Mesothelial cell of epicardium (in vitro differentiated cells): ENCODE results near the gene MIGA2. TPM values are rescaled to one million over a fixed set of nuclear protein-coding genes. Genes with fewer than 3 reads are reported as not detected.

ENCODE experiments used
- DNase-seq, 2 experiments: peaks; one replicate each; pipeline ENCODE4 v3.0.0; 2021; ENCODE audit warnings: low spot score in 2 of 2; ENCODE audit not compliant: unreplicated experiment in 2 of 2
- H3K27ac Mint-ChIP-seq: 2 replicates; pipeline ENCODE4 v1.8.0; 2021; ENCODE audit warnings: mixed read lengths
- H3K27me3 Mint-ChIP-seq: 2 replicates; pipeline ENCODE4 v1.8.0; 2021; ENCODE audit warnings: low read depth, mixed read lengths
- H3K36me3 Mint-ChIP-seq: 2 replicates; pipeline ENCODE4 v1.8.0; 2021; ENCODE audit warnings: mixed read lengths
- H3K4me1 Mint-ChIP-seq: 2 replicates; pipeline ENCODE4 v1.8.0; 2021; ENCODE audit warnings: mixed read lengths
- H3K4me3 Mint-ChIP-seq: 2 replicates; pipeline ENCODE4 v1.8.0; 2021; ENCODE audit warnings: mild to moderate bottlenecking, moderate library complexity, mixed read lengths
- H3K9me3 Mint-ChIP-seq: 2 replicates; pipeline ENCODE4 v1.8.0; 2021; ENCODE audit warnings: mixed read lengths
- CTCF ChIP-seq: fragments of 200-600 bp; sonication (generic); IDR thresholded peaks from one replicate; pipeline ENCODE4 v1.5.0; 2021; ENCODE audit warnings: antibody characterized with exemption; ENCODE audit not compliant: unreplicated experiment
- total RNA-seq: library from RNA; stranded (reverse); gene quantifications from 3 replicates; pipeline ENCODE4 v1.2.1, GENCODE V29; 2021

The MIGA2 gene
- total RNA-seq, 1 donor from 2014 or later: 37.9 TPM

- no peaks in the 10 kb centered on the region for H3K27me3 Mint-ChIP-seq
- H3K4me3 Mint-ChIP-seq: no peak overlapping the region
- H3K9me3 Mint-ChIP-seq: no peaks in the 10 kb centered on the region
- H3K36me3 Mint-ChIP-seq: peaks cover 11% of the 10 kb centered on the region
- no peak for DNase-seq
- no peak for TF ChIP-seq CTCF
- H3K4me1 Mint-ChIP-seq: no peaks in the 10 kb centered on the region
- H3K27ac Mint-ChIP-seq: no peak overlapping the region
Observed at GRCh38 chr9:129069862-129070641, 33.6 kb downstream of the MIGA2 start.

GRCh38 chr9:129070696-129071525 lies 34.5 kb downstream of the MIGA2 start:
- H3K36me3 Mint-ChIP-seq: peaks cover 5% of the 10 kb centered on the region
- no peaks in the 10 kb centered on the region for H3K9me3 Mint-ChIP-seq
- no peak overlapping the region for H3K27ac Mint-ChIP-seq
- H3K27me3 Mint-ChIP-seq: no peaks in the 10 kb centered on the region
- H3K4me1 Mint-ChIP-seq: no peaks in the 10 kb centered on the region
- no peak for DNase-seq
- TF ChIP-seq CTCF: no peak
- H3K4me3 Mint-ChIP-seq: no peak overlapping the region

- peaks cover 5% of the 10 kb centered on the region for H3K36me3 Mint-ChIP-seq
- TF ChIP-seq CTCF: no peak
- no peaks in the 10 kb centered on the region for H3K9me3 Mint-ChIP-seq
- H3K27me3 Mint-ChIP-seq: no peaks in the 10 kb centered on the region
- H3K4me1 Mint-ChIP-seq: no peaks in the 10 kb centered on the region
- DNase-seq: no peak
- no peak overlapping the region for H3K27ac Mint-ChIP-seq
- H3K4me3 Mint-ChIP-seq: no peak overlapping the region
Observed at GRCh38 chr9:129071526-129072126, 35.2 kb downstream of the MIGA2 start.

- H3K27me3 Mint-ChIP-seq: no peaks in the 10 kb centered on the region
- no peak overlapping the region for H3K27ac Mint-ChIP-seq
Observed at GRCh38 chr9:129072171-129072570, 35.7 kb downstream of the MIGA2 start.

GRCh38 chr9:129073404-129073803 lies 37.0 kb downstream of the MIGA2 start:
- Mint-ChIP-seq H3K27me3 (no peaks in the 10 kb centered on the region), H3K4me3 (no peak overlapping the region), H3K27ac (no peak overlapping the region), H3K36me3 (peaks cover 4% of the 10 kb centered on the region), H3K4me1 (no peaks in the 10 kb centered on the region), H3K9me3 (no peaks in the 10 kb centered on the region)
- no peak for TF ChIP-seq CTCF
- DNase-seq: no peak

More at GRCh38 chr9:129072171-129072570, 35.7 kb downstream of the MIGA2 start:
- DNase-seq: no peak
- no peak for TF ChIP-seq CTCF
- no peaks in the 10 kb centered on the region for H3K9me3 Mint-ChIP-seq
- peaks cover 5% of the 10 kb centered on the region for H3K36me3 Mint-ChIP-seq
- H3K4me3 Mint-ChIP-seq: no peak overlapping the region
- no peaks in the 10 kb centered on the region for H3K4me1 Mint-ChIP-seq
